ENCODE measurements around the gene MED13L. TPM values are rescaled to one million over a fixed set of nuclear protein-coding genes. Genes with fewer than 3 reads are reported as not detected.
"Not testable (repeated sequence)": the region's sequence is repeated elsewhere in the genome, so short reads cannot be mapped to it uniquely, and the experiment has no call there.

Gene MED13L
- total RNA-seq, 1 experiment from 2014 or later, result 20.1 TPM

DNA sequence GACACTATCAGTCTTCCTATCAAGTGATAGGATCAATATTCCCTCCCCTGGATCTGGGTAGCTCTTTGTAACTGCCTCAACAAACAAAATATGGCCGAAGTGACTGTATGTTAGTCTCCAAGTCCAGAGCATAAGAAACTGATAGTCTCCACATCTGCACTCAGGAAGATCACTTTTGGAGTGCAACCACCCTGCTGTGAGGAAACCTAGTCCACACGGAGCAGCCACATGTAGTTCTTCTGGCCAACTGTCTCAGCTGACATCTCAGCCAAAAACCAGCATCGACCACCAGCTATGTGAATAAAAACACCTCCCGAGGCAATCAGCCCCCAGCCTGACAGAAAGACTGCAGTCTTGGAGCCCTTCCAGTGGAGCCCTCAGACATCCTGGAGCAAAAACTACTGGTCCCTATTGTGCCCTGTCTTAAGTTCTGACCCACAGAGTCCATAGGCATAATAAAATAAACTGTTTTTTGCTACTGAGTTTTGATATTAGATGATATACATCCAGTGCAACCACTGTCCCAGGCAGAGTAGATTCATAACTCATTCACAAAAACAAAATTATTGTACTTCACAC, 143.8 kb downstream of the MED13L start:
- in situ Hi-C loops (cut with HindIII; ENCODE audit: low pct_unique_long_range_greater_than_20kb, low sequenced_read_pairs), result no loop called here
- DNase-seq (ENCODE audit: low read depth), result no peak

DNA sequence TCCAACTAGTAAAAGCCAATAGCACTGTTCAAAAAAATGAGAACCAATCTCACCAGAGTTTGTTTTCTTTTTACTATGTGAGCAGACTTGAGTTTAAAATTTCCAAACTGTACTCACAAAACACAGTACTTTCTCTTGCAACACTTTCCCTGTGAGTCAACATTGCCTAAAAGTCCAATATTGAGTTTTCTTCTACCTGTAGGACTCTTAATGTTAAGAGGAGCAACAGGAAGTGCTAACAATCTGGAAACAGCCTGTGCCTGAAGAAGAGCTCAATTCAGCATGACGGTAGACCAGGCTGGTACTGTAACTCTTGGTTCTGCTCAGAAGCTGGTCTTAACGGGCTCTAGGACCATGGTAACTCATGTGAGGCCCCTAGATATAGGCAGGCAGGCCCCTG, 144.3 kb downstream of the MED13L start:
- in situ Hi-C loops (cut with HindIII; ENCODE audit: low pct_unique_long_range_greater_than_20kb, low sequenced_read_pairs), result no loop called here

DNA sequence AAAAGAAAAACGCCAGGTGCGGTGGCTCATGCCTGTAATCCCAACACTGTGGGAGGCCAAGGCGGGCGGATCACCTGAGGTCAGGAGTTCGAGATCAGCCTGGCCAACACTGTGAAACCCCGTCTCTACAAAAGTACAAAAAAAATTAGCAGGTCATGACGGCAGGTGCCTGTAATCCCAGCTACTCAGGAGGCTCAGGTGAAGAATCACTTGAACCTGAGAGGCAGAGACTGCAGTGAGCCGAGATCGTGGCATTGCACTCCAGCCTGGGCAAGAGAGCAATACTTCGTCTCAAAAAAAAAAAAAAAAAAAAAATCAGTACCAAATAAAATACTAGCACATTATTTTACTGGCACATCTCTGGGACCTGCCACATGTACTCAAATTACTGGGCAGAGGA, 145.5 kb downstream of the MED13L start:
- in situ Hi-C loops (cut with HindIII; ENCODE audit: low pct_unique_long_range_greater_than_20kb, low sequenced_read_pairs); DNase-seq (ENCODE audit: low read depth): not testable (repeated sequence)

More for the DNA sequence above, 144.3 kb downstream of the MED13L start:
- no peak for DNase-seq (ENCODE audit: low read depth)

DNA sequence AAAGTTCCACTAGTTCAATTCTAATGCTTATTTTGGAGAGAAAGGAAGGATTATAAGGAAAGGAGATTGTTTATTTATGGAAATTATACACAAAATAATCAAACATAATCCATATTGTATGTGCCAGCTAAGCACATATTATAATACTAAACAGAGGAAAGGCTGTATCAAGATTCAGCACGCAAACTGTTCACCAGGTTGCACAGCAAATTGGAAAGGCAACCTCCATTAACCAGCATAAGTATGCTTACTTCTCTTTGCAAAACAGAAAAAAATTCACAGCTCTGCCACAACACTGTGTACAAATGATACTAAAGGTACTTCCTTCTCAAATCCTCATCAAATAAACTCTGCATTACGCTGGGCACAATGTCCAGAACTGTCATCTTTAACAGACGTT, 146.3 kb downstream of the MED13L start:
- in situ Hi-C loops (cut with HindIII; ENCODE audit: low pct_unique_long_range_greater_than_20kb, low sequenced_read_pairs), result no loop called here
- no peak for DNase-seq (ENCODE audit: low read depth)

DNA sequence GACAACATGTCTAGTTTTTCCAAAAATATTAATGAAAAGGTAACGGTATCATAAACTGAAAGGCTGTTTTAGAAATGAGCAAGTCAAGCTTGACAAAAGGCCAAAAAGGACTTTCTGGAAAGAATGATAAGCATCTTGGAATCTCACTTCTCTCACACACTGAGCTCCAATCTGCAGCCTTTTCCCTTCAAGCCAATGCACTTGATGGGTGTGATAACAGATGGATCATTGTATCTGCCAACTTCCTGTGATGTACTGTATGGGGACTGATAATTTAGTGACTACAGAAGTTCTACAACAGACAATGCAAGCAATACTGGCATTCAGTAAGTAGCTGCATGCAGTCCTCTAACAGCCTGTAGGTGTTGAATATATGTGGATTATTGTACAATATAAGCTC, 147.1 kb downstream of the MED13L start:
- no peak for DNase-seq (ENCODE audit: low read depth)
- in situ Hi-C loops (cut with HindIII; ENCODE audit: low pct_unique_long_range_greater_than_20kb, low sequenced_read_pairs), result no loop called here

DNA sequence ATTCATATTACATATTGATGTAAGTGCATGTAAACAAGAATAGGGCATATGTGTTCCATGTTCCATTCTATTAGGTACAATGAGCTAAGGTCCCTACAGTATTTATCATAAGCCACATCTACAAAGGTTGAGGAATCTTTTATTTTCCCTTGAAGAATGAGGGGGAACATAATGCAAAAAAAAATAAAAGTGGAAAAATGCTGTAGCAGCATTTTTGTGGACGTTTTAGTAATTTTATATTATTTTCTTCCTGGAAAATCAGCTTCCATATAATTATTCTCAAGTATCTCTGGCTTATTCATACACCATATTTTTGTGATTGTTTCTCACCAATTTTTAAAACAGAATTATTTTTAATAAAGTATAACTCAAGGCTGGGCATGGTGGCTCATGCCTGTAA, 148.7 kb downstream of the MED13L start:
- in situ Hi-C loops (cut with HindIII; ENCODE audit: low pct_unique_long_range_greater_than_20kb, low sequenced_read_pairs), result no loop called here
- DNase-seq (ENCODE audit: low read depth), result no peak

DNA sequence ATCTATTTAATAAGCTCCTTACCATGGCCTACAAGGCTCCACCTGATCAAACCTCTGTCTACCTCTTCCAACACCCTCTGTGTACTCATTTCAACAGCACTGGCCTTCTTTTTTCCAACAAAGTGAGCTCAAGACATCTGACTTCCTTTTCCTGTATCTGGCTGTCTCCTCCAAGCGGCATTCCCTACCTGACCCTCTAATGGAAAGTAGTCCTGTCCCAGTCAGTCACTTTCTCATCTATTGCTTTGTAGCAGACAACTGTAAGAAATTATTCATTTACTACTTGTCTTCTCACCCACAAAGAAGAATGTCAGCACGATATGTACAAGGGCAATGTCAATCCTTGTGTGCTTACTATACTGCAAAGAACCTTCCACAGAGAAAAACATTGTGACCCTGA, 149.6 kb downstream of the MED13L start:
- DNase-seq (ENCODE audit: low read depth), result no peak
- in situ Hi-C loops (cut with HindIII; ENCODE audit: low pct_unique_long_range_greater_than_20kb, low sequenced_read_pairs), result no loop called here

DNA sequence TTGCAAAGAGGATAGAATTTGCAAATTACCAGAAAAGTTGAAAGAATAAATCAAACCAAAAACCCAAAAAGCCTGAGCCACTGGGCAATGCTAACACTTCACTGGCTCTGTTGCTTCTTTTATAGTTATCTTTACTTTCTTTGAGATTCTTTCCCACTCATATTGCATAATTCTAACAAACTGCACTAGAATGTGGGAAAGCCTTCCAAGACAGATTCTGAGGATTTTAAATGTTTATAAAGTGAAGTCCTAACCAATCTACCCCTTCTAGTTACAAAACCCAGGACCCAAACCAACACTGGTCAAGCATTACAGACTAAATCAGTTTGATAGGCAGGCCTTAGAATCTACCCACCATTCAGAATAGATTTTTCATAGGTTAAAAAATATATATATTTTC, 150.9 kb downstream of the MED13L start:
- DNase-seq (ENCODE audit: low read depth), result no peak
- in situ Hi-C loops (cut with HindIII; ENCODE audit: low pct_unique_long_range_greater_than_20kb, low sequenced_read_pairs), result no loop called here

DNA sequence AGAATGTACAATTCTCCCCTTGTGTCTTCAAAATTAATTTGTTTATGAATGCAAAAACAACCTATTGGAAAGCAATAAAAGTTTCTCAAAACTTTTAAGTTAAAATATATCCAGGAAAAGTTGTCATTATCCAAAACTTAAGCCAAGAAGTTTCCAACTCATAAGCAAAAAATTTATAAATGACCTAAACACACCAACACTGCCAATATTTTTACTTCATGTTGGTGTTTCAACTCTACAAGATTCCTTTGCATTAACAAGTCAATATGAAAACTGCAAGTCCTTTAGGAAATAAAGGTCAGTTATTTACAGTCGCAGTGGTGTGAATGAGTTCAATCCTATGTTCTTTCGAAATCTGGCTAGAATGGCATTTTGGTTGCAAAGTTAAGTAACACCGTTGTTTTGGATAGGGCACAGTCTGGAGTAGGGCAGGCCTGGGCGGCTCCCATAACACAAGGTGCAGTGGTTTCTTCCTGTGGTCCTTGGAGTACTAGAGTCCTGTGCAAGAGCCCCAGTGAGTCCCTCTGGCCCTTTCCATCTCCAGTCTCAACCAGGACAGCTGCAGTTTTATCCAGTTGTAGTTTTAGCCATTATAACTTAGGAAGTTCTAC, 151.4 kb downstream of the MED13L start:
- no peak for DNase-seq (ENCODE audit: low read depth)
- in situ Hi-C loops (cut with HindIII; ENCODE audit: low pct_unique_long_range_greater_than_20kb, low sequenced_read_pairs), result no loop called here

DNA sequence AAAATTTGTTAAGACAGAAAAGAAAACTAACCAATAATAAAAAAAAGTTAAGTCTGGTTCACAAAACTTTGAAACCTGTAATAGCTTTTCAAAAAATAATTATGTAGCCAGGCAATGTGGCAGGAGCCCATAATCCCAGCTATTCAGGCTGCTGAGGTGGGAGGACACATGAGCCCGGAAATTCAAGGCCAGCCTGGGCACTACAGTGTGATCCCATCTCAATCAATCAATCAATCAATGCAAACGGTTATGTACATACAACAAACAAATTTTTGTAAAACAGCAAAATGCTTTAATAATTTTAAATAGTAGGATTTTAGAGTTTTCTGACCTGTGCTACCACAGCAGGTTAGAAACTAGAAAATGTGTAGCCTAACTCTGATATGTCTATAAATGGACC, 152.4 kb downstream of the MED13L start:
- in situ Hi-C loops (cut with HindIII; ENCODE audit: low pct_unique_long_range_greater_than_20kb, low sequenced_read_pairs), result no loop called here
- no peak for DNase-seq (ENCODE audit: low read depth)

DNA sequence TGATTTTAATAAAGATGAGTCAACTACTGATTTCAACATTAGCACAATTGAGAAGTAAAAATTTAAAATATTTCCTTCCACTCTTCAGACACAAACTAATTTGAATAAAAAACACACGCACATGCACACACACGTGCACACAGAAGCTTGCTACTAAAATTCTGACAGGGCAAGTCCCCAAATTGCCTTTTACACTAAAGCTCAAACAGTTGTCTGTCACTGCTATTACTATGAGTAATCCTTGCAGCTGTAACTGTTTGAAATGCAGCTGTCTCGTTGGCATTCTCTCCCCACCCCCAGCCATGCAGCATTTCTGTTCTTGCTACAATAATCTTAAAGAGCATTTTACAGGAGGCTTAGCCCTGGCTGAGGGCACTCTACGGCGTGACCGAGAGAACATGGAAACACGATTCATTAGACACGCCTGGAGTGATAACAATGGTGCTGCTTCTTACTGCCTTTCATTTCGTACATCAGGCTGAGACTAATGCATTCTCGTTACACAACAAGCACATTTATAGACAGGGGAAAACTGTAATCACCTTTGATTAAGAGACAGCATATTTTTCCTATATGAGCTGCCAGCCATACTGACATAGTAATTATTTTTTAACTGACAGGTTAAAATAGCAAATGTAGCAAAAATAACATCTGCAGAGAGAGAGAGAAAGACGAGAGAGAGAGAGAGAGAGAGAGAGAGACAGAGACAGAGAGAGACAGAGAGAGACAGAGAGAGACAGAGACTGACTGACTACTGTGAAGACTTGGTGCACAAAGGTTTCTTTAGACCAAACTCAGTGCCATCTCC, 153.8 kb downstream of the MED13L start:
- no peak for DNase-seq (ENCODE audit: low read depth)
- in situ Hi-C loops (cut with HindIII; ENCODE audit: low pct_unique_long_range_greater_than_20kb, low sequenced_read_pairs), result no loop called here

DNA sequence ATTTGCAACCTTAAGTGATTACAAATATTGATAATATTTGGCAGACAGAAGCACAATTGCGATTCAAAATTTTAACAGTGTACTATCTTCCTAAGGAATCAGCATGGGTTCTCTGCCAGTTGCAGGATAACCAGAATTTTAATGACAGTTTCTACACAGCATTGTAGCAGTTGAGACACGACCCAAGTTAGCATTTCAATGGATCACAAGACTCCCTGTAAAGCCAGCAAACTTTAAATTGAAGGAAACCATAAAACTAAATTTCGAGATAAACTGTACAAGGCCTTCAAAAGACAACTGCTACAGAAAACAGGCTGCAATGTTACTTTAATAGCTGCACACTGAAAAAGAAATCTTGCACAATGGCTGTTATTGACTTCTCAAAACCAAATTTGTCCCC, 154.9 kb downstream of the MED13L start:
- in situ Hi-C loops (cut with HindIII; ENCODE audit: low pct_unique_long_range_greater_than_20kb, low sequenced_read_pairs), result no loop called here
- DNase-seq (ENCODE audit: low read depth), result no peak

DNA sequence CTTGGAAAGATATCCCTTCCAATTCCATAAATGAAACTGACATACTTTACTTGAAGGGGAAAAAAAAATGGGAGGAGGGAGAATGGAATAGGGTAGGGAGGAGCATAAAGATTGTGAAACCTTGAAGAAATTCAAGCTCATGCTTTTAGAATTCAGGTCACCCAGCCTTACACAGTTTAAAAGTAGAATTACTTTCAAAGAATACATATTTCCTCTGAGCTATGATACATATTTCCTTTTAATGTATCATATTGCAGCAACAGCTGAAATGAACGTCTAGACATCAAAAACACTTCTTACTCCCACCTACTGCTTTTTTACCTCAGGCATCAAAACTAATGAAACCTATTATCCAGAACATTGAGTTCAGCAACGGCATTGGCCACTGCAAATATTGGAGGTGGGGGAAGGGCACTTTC, 156.0 kb downstream of the MED13L start:
- in situ Hi-C loops (cut with HindIII; ENCODE audit: low pct_unique_long_range_greater_than_20kb, low sequenced_read_pairs), result no loop called here
- no peak for DNase-seq (ENCODE audit: low read depth)

DNA sequence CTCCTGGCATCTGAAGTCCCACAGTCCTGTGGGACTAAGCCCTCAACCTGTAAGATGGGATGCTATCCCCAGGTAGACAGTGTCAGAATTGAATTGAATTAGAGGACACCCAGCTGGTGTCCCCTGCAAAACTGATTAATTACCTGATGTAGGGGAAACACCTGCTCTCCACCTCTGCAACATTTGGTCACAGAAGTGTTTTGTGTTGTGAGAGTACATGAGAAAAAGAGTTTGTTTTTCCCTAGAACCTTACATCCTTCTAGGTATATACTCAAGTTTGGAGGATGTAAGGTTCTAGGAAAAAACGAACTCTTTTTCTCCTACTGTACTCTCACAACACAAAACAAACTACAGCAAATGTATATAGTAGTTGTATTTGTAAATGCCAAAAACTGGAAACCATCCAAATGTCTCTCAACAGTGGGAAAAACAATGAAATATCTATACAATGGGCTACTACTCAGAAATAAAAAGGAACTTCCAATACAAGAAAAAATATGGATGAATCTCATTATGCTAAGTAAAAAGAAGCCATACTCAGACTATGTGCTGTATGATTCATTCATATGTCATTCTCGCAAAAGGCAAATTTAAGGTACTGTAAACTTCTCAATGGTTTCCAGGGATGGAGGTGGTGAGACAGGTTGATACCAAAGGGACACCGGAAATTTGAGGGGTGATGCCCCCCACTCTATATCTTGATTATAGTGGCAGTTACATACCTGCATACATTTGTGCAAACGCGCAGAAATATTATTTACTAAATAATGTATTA, 160.7 kb downstream of the MED13L start:
- DNase-seq (ENCODE audit: low read depth), result no peak

DNA sequence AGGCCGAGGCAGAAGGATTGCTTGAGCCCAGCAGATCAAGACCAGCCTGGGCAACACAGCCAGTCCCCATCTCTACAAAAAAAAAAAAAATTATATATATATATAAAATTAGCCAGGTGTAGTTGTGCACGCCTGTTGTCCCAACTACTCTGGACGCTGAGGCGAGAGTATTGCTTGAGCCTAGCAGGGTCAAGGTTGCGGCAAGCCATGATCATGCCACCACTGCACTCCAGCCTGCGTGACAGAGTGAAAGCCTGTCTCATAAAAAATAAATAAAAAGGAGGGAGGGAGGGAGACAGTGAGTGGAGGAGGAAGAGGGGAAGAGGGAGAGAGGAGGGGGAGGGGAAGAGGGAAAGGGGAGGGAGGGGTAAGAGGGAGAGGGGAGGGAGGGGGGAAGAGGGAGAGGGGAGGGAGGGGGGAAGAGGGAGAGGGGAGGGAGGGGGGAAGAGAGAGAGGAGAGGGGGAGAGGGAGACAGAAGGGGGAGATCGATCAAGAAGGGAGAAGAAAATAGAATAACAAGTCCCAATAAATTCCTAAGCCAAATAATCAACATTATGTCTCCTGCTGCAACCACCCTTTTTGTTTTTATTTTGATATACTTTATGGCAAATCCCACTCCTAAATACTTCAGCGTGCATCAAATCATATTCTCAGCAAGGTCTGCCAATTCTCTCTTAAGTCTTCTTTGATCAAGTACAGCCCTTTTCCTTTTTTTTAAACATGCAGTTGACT, 163.9 kb downstream of the MED13L start:
- DNase-seq (ENCODE audit: low read depth), result no peak

More for the DNA sequence above, 160.7 kb downstream of the MED13L start:
- in situ Hi-C loops (cut with HindIII; ENCODE audit: low pct_unique_long_range_greater_than_20kb, low sequenced_read_pairs), result no loop called here

DNA sequence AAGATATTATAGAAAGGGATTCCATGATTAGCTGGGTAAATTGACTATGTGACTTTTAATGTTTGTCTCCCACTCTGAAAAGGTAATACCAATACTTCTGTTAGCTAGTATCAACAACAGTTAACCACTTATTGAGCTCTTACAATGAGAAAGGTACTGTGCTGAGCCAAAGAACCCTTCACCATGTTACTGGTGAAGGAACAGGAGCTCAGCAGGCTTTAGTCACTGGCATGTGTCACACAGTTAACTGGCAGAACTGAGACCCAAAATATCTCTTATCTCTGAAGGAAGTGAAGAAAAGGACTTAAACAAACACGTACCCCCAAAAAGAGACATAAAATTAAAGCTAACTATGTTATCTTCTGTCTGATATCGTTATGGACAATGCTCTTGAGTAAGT, 170.6 kb downstream of the MED13L start:
- no peak for DNase-seq (ENCODE audit: low read depth)
- in situ Hi-C loops (cut with HindIII; ENCODE audit: low pct_unique_long_range_greater_than_20kb, low sequenced_read_pairs), result no loop called here

More for the DNA sequence above, 163.9 kb downstream of the MED13L start:
- in situ Hi-C loops (cut with HindIII; ENCODE audit: low pct_unique_long_range_greater_than_20kb, low sequenced_read_pairs), result no loop called here

DNA sequence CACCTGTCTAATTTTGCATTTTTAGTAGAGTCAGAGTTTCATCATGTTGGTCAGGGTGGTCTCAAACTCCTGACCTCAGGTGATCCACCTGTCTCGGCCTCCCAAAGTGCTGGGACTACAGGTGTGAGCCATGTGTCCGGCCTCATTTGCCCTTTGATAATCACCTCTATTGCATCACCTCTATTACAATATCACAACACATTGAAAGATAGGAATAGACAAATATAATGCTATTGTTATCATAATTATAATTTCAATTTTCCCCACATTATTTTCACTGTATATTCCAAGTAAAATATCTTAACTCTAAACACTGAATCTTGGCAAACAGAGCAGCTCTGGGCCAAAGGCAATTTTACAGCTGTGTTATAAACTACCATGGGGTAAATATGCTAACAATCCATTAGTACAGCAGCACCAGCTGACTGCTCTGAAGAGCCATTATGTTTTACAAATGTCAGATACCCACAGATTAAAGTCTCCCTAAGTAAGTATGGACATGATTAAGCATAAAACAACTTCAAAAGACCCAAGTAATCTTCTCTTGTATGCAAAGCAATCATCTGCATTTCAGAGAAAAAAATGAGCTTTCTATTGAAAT, 173.2 kb downstream of the MED13L start:
- in situ Hi-C loops (cut with HindIII; ENCODE audit: low pct_unique_long_range_greater_than_20kb, low sequenced_read_pairs), result no loop called here
- no peak for DNase-seq (ENCODE audit: low read depth)

DNA sequence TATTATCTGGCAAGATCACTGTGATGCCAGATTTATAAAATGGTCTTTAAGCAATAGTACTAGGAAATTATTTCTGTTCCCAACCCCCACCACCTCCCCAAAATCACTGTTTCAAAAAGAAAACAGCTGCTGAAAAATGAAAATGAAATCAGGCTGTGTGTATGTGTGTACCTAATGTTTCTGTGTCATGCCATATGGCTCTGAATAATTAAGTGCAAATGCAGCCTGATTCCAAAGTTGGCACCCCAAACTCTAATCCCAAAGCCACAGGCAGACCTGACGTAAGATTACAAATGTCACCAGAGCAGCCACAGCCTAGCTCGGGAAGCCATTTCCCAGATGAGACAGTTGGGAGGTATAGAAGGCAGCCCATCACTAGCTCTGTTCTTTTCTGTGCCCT, 175.5 kb downstream of the MED13L start:
- DNase-seq (ENCODE audit: low read depth), result no peak
- in situ Hi-C loops (cut with HindIII; ENCODE audit: low pct_unique_long_range_greater_than_20kb, low sequenced_read_pairs), result no loop called here
